Loucy (cell line): Measurements from ENCODE around the gene NPBWR2.

Experiments
- EZH2phosphoT487 ChIP-seq: fragments of 200-600 bp; IDR thresholded peaks from 2 replicates; pipeline ENCODE4 v1.6.1; 2018; ENCODE audit warnings: antibody characterized with exemption, mild to moderate bottlenecking, moderate library complexity, borderline replicate concordance
- TF ChIP-seq, protein P1 (sequence below): fragments of 200-600 bp; sonication (generic); conservative IDR thresholded peaks from 2 replicates; pipeline ENCODE4 v1.5.1; 2014; ENCODE audit warnings: mild to moderate bottlenecking, antibody characterized with exemption, low read length

DNA sequence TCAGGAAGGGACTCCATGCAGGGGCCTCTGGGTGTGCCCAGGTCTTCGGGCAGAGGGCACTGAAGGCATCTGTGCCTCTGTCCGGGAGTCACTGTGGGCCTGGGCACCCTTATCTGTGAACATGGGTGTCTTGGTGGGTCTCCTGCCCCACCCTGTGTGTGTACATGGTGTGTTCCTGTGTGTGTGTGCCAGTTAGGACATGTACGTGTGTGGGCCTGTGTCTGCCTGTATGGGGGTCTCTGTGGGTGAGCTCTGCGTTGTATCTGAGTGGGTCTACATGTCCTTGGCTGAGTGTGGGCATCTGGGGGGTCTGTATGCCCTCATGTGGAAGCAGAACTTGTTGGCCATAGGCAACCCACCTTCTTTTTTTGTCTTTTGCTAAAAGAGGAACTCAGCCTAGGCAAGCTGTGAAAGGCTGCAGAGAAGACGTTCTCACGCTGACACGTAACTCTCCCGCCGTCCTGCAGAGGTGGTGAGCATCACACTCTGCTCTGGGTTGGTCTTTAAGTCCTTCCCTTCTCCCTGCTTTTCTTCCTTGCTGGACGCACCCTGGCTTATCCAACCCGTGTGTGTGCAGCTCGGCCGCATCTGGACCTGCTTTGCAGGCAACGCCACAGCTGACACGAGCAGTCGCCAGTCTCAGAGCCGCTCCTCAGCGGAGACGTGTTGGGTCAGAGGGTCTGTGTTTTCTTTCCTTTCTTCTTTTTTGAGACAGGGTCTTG, 532 bp upstream of the NPBWR2 start:
- TF ChIP-seq, protein P1, sequence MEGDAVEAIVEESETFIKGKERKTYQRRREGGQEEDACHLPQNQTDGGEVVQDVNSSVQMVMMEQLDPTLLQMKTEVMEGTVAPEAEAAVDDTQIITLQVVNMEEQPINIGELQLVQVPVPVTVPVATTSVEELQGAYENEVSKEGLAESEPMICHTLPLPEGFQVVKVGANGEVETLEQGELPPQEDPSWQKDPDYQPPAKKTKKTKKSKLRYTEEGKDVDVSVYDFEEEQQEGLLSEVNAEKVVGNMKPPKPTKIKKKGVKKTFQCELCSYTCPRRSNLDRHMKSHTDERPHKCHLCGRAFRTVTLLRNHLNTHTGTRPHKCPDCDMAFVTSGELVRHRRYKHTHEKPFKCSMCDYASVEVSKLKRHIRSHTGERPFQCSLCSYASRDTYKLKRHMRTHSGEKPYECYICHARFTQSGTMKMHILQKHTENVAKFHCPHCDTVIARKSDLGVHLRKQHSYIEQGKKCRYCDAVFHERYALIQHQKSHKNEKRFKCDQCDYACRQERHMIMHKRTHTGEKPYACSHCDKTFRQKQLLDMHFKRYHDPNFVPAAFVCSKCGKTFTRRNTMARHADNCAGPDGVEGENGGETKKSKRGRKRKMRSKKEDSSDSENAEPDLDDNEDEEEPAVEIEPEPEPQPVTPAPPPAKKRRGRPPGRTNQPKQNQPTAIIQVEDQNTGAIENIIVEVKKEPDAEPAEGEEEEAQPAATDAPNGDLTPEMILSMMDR, result no peak
- TF ChIP-seq EZH2phosphoT487, result no peak
